Measurements from ENCODE around the gene MTCL1. TPM values are rescaled to one million over a fixed set of nuclear protein-coding genes. Genes with fewer than 3 reads are reported as not detected.
"Not testable (repeated sequence)": the region's sequence is repeated elsewhere in the genome, so short reads cannot be mapped to it uniquely, and the experiment has no call there.

MTCL1 gene
- total RNA-seq, 1 donor = 54.9 TPM

GRCh38 chr18:8754995-8755960, 49.9 kb downstream of the MTCL1 start:
- DNase-seq (ENCODE audit: low read depth) = no peak
- no peak for TF ChIP-seq CTCF (IDR thresholded peaks at IDR 0.05; ENCODE audit: insufficient read depth, low read length)

GRCh38 chr18:8756571-8756970, 51.2 kb downstream of the MTCL1 start:
- H3K4me3 ChIP-seq (ENCODE audit: low read depth, low read length) = no peak overlapping the region
- TF ChIP-seq CTCF (IDR thresholded peaks at IDR 0.05; ENCODE audit: insufficient read depth, low read length) = no peak
- peak; percentile 14 for DNase-seq (ENCODE audit: low read depth)

More at GRCh38 chr18:8754995-8755960, 49.9 kb downstream of the MTCL1 start:
- no peak overlapping the region for H3K4me3 ChIP-seq (ENCODE audit: low read depth, low read length)

- DNase-seq (ENCODE audit: low read depth) = no peak
- H3K4me3 ChIP-seq (ENCODE audit: low read depth, low read length) = no peak overlapping the region
- no peak for TF ChIP-seq CTCF (IDR thresholded peaks at IDR 0.05; ENCODE audit: insufficient read depth, low read length)
Measured at GRCh38 chr18:8757396-8757997, 52.1 kb downstream of the MTCL1 start.

- TF ChIP-seq CTCF (IDR thresholded peaks at IDR 0.05; ENCODE audit: insufficient read depth, low read length) = no peak
- no peak overlapping the region for H3K4me3 ChIP-seq (ENCODE audit: low read depth, low read length)
- no peak for DNase-seq (ENCODE audit: low read depth)
Measured at GRCh38 chr18:8758466-8758865, 53.1 kb downstream of the MTCL1 start.

- TF ChIP-seq CTCF (IDR thresholded peaks at IDR 0.05; ENCODE audit: insufficient read depth, low read length) = no peak
- H3K4me3 ChIP-seq (ENCODE audit: low read depth, low read length) = no peak overlapping the region
- no peak for DNase-seq (ENCODE audit: low read depth)
Measured at GRCh38 chr18:8760984-8761383, 55.6 kb downstream of the MTCL1 start.

GRCh38 chr18:8761535-8761934, 56.2 kb downstream of the MTCL1 start:
- not testable (repeated sequence) for H3K4me3 ChIP-seq (ENCODE audit: low read depth, low read length)

GRCh38 chr18:8762968-8763367, 57.6 kb downstream of the MTCL1 start:
- no peak for DNase-seq (ENCODE audit: low read depth)
- no peak overlapping the region for H3K4me3 ChIP-seq (ENCODE audit: low read depth, low read length)
- no peak for TF ChIP-seq CTCF (IDR thresholded peaks at IDR 0.05; ENCODE audit: insufficient read depth, low read length)

More at GRCh38 chr18:8761535-8761934, 56.2 kb downstream of the MTCL1 start:
- not testable (repeated sequence) for DNase-seq (ENCODE audit: low read depth)

Measured in fibroblast of the aortic adventitia (primary cell).